Subcutaneous abdominal adipose tissue (tissue), 5 donors: ENCODE data around the gene GANAB.
"Not testable (repeated sequence)": the region's sequence is repeated elsewhere in the genome, so short reads cannot be mapped to it uniquely, and the experiment has no call there.

Experiments
- H3K27ac ChIP-seq: one replicate; pipeline ENCODE4 v1.7.0; 2013; ENCODE audit warnings: low read depth, mild to moderate bottlenecking, inconsistent platforms, low read length, moderate library complexity
- H3K27me3 ChIP-seq, 5 donors: one replicate each; pipeline ENCODE4 v1.7.0; 2013; ENCODE audit warnings: low read length in 5 of 5, inconsistent platforms in 1 of 5; ENCODE audit not compliant: control insufficient read depth in 5 of 5, insufficient read depth in 4 of 5
- H3K36me3 ChIP-seq, 5 donors: one replicate each; pipeline ENCODE4 v1.7.0; 2013; ENCODE audit warnings: low read length in 5 of 5; ENCODE audit not compliant: control insufficient read depth in 5 of 5, insufficient read depth in 5 of 5
- H3K4me1 ChIP-seq, 5 donors: one replicate each; pipeline ENCODE4 v1.7.0; 2013; ENCODE audit warnings: low read length in 5 of 5, mild to moderate bottlenecking in 3 of 5, moderate library complexity in 1 of 5; ENCODE audit not compliant: control insufficient read depth in 5 of 5, insufficient read depth in 5 of 5
- H3K4me3 ChIP-seq, 5 donors: one replicate each; pipeline ENCODE4 v1.7.0; 2013; ENCODE audit warnings: low read length in 5 of 5, low read depth in 1 of 5
- H3K9ac ChIP-seq, 5 donors: one replicate each; pipeline ENCODE4 v1.7.0; 2013; ENCODE audit warnings: low read length in 5 of 5, mild to moderate bottlenecking in 4 of 5, moderate library complexity in 3 of 5
- H3K9me3 ChIP-seq, 5 donors: one replicate each; pipeline ENCODE4 v1.7.0; 2013; ENCODE audit warnings: low read length in 5 of 5; ENCODE audit not compliant: control insufficient read depth in 5 of 5
- donor health status: healthy.
- donor health status: healthy.
- donor health status: healthy.
- donor health status: healthy.
- donor health status: healthy.

GANAB gene

DNA sequence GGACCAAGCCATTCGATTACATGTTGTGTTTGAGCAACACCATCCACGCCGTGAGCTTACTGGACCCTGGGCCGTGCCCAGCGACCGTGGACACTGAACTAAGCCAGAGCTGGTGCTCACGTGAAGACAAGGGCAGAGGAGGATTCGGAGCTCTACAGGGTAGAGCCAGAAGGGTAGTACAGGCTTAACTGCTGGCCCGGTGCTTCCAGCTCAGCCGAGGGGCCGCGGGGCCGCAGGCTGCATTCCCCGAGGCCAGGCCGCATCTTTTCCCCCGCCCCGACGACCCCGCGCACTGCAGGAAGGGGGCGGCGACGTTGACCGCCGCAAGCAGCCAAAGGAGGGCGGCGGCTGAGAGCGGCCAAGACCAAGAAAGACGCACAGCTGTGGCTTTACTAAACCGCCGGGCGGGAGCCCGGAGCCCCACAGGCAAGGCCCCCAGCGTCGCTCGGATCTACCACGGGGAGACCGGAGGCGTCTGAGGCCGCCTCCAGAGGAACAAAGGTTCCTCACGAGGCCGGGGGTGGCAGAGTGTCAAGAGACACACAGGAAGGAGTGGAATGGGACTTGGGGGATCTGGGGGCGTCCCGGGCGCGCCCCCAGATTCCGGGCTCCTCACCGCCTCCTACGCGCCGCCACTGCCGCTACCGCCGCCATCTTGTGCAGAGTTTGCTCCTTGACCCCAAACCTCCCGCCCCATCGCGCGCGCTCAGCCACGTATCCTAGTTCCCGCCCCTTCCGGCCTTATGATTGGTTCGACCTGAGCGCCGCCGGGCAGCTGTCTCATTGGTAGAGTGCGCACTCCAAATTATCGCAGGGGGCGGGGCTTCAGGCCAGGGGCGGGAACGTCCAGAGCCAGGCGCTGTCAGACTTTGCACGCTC lies at the start of gene GANAB:
Gene GANAB (minus strand): TSS at position 668 of the 879 bp plus-strand sequence. CDS start 14 bp downstream, at position 654.
- no peaks in the 10 kb centered on the region for H3K9me3 ChIP-seq
- H3K36me3 ChIP-seq = peaks cover 0 to 43% (median 34%) of the 10 kb centered on the region in 5 donors
- H3K4me1 ChIP-seq = peaks cover 4 to 31% (median 23%) of the 10 kb centered on the region in 5 donors
- H3K27ac ChIP-seq = peak within 1 kb of the TSS; percentile 96
- no peaks in the 10 kb centered on the region for H3K27me3 ChIP-seq
- peak within 1 kb of the TSS; percentile 94 to 99 (median 98) for H3K9ac ChIP-seq
- H3K4me3 ChIP-seq = peak within 1 kb of the TSS; percentile 87 to 95 (median 90)

DNA sequence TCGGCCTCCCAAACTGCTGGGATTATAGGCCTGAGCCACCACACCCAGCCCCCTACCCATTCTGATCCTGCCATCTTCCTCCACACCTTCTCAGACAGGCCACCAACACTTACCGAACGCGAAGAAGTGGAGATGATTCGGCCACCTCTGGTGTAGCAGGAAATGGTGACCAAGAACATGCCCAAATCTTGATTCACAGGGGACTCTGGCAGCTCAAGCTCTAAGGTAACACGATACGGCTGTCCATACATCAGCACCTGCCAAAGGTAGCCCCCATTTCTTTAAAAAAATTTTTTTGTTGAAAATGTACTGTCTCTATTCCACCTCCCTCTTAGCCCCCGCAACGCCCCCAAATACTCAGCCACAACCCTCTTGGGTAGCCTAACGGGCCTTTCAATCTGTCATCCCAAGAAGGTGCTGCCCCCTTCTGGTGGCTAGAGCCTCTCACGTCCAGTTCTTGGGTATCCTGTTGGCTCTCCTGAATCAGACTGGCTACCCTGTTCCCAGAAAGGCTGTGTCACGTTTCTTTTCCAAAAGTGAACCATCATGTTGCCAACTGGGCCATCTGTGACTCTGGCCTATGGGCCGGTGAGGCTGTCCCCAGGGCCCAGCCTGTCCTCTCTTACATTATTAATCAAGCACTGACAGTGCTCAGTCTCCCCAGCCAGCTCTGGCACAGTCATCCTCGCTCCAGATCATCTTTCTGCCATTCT lies 48.2 kb upstream of the GANAB start:
- Histone ChIP-seq H3K4me1 (peaks cover 7 to 19% (median 17%) of the 10 kb centered on the region in 5 donors), H3K36me3 (peaks cover 0 to 42% (median 27%) of the 10 kb centered on the region in 5 donors), H3K27ac (peak overlapping the region; percentile 60), H3K4me3 (no peak overlapping the region), H3K9ac (peak overlapping the region in 2 of 5 donors; percentile 14 to 66), H3K27me3 (no peaks in the 10 kb centered on the region), H3K9me3 (no peaks in the 10 kb centered on the region)

DNA sequence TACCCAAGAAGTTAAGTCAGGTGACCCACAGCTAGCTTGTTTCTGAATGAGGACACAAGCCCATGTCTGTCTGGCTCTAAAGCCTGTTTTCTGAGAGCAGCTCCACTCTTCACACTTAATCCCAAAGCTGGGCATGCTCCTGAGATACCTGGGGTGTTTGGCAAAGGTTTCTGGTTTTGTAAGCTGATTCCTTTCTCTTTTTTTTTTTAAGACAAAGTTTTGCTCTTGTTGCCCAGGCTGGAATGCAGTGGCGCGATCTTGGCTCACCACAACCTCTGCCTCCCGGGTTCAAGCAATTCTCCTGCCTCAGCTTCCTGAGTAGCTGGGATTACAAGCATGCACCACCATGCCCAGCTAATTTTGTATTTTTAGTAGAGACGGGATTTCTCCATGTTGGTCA lies 47.2 kb upstream of the GANAB start:
- peaks cover 0 to 42% (median 27%) of the 10 kb centered on the region in 5 donors for H3K36me3 ChIP-seq
- H3K27ac ChIP-seq, H3K4me3 ChIP-seq, H3K27me3 ChIP-seq, H3K9me3 ChIP-seq, H3K9ac ChIP-seq: not testable (repeated sequence)
- H3K4me1 ChIP-seq = peaks cover 10 to 28% (median 25%) of the 10 kb centered on the region in 5 donors

DNA sequence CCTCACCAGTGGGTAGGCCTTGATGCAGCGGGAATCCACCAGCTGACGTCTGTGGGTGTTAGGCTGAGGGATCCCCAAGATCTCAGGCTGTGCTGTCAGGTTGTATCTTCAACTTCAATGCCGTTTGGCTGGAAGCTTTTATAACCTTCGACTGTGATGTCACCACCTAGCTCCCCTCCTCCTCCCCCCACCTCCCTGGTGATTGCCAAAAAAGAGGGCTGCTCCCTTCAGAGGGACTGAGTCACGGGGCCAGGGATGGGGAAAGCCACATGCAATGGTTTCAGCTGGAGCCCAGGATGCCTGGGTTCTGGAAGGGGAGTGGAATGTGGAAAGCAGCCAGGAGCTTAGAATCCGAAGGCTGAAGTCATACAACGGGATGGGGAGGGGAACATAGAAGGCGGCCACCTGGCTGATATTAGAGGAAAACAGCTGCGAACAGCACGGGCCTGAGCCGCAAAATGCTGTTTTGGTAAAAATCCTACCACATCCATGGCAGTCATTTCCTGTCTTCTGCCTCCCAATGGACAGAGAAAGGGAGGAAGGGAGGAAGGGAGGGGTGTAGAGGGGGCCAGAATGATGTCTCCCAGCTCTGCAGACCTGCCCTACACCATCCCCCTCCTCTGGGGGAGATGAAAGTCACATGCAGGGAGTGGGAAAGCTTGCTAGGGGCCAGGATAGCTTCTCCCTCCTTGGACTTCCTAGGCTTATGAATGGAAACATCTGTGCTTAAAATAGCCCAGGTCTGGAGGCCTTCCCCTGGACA lies 43.2 kb upstream of the GANAB start, which contains the start of gene LRRN4CL:
Gene LRRN4CL (minus strand): TSS at position 110 of the 763 bp plus-strand sequence. CDS start 1,022 bp downstream, outside the sequence.
- peak within 1 kb of the TSS; percentile 1 to 62 (median 41) for H3K9ac ChIP-seq
- H3K4me1 ChIP-seq = peaks cover 10 to 34% (median 29%) of the 10 kb centered on the region in 5 donors

DNA sequence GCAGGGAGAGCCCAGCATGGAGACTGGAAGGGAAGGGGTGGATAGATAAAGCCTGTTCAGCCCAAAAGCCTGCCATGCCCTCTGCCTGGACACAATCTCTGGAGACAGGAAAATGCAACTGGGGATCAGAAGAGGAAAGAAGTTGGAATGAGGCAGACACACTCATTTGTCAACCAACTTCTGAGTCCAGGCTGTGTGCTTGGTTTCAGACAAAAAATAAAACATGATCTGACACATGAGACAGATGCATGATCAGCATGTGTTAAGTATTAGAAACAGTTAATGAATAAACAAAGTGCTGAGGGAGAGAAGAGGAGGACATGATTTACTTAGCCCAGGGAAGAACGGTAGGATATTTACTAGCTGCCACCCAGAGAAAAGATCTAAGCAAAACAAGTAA lies 42.1 kb upstream of the GANAB start:
- Histone ChIP-seq H3K36me3 (peaks cover 0 to 37% (median 26%) of the 10 kb centered on the region in 5 donors), H3K4me3 (peak overlapping the region; percentile 43 to 80 (median 59)), H3K4me1 (peaks cover 8 to 29% (median 26%) of the 10 kb centered on the region in 5 donors), H3K9ac (peak overlapping the region in 3 of 5 donors; percentile 25 to 62 (median 45)), H3K27me3 (no peaks in the 10 kb centered on the region), H3K9me3 (no peaks in the 10 kb centered on the region), H3K27ac (peak overlapping the region; percentile 69)

More for the DNA sequence above, 43.2 kb upstream of the GANAB start, which contains the start of gene LRRN4CL:
- H3K27ac ChIP-seq = peak within 1 kb of the TSS; percentile 69
- H3K9me3 ChIP-seq = no peaks in the 10 kb centered on the region
- no peaks in the 10 kb centered on the region for H3K27me3 ChIP-seq
- H3K36me3 ChIP-seq = peaks cover 0 to 38% (median 27%) of the 10 kb centered on the region in 5 donors
- peak within 1 kb of the TSS; percentile 50 to 80 (median 59) for H3K4me3 ChIP-seq

DNA sequence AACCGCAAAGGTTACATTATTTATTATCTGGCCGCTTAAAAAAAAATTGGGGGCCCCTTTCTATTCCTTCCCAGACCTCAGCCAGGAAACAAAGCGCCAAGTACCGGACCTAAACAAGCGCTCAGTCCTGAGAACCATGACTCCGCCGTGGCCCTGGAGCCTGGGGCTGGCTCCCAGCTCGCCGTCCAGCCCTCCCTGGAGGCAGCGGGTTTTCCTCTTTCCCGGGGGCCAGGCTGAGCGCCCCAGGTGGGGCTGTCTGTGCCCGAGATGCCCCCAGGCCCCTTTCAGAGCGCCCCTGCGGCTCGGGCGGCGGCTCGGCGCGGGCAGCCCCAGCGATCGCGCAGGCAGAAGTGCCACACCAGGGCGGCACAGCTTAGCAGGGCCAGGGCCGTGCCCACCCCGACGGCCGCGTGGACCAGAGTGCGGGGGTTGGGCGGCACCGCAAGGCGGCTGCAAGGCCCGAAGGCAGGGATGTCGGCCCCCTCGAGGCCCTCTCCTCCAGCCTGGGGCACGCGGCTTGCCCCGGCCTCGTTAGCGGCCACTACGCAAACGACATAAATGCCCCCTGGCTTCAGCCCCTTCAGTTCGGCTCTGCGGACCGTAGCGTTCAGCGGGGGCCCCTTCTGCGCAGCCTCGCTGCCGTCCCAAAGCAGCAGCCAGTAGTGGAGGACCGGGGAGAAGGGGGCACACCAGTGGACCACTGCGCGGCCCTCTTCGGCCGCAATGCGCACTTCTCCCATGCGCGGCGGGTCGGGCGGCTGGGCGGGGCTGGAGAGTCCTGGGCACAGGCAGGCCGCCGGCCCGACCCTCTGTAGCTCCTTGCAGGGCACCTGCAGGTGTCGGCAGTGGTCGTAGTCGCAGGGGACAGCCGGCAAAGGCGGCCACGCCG lies 41.3 kb upstream of the GANAB start:
- Histone ChIP-seq H3K4me3 (peak overlapping the region; percentile 43 to 80 (median 59)), H3K9me3 (no peaks in the 10 kb centered on the region), H3K27ac (peak overlapping the region; percentile 69), H3K36me3 (peaks cover 0 to 29% (median 21%) of the 10 kb centered on the region in 5 donors), H3K27me3 (no peaks in the 10 kb centered on the region), H3K4me1 (peaks cover 8 to 29% (median 26%) of the 10 kb centered on the region in 5 donors), H3K9ac (peak overlapping the region in 2 of 5 donors; percentile 25 to 62)

DNA sequence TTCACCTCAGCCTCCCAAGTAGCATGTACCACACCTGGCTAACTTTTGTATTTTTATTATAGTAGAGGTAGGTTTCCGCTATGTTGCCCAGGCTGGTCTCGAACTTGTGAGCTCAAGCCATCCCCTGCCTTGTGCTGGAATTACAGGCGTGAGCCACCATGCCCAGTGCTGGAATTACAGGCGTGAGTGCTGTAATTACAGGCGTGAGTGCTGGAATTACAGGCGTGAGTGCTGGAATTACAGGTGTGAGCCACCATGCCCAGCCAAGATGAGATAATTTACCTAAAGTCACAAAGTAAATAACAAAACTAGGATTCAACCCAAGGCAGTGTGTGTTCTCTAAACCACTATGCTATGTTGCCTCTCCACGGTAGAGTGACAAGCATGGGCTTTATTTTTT lies 36.1 kb upstream of the GANAB start:
- H3K27me3 ChIP-seq = no peaks in the 10 kb centered on the region
- no peak overlapping the region for H3K9ac ChIP-seq
- H3K36me3 ChIP-seq = peaks cover 0 to 5% (median 4%) of the 10 kb centered on the region in 5 donors
- no peak overlapping the region for H3K4me3 ChIP-seq
- H3K9me3 ChIP-seq = no peaks in the 10 kb centered on the region
- H3K4me1 ChIP-seq = peaks cover 10 to 31% (median 20%) of the 10 kb centered on the region in 5 donors
- no peak overlapping the region for H3K27ac ChIP-seq

DNA sequence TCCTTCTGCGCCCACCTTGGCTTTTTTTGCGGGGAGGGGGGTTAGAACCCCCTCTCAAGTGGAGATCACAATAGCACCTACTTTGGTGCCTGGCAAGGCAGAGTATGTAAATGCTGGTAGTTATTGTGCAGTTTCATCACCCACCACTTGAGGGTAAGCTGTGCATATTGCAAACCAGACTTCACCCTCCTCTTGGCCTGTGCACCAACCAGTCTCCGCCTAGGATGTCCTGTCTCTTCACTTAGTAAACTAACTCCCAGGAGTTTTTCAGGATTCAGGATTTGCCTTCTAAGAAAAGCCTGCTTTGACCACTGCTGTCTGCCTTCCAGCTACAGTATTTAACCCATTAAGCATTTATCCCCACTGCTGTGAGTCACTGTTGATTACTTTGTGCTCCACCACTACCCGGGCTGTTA lies 34.4 kb upstream of the GANAB start:
- Histone ChIP-seq H3K4me1 (peaks cover 10 to 35% (median 23%) of the 10 kb centered on the region in 5 donors), H3K9ac (peak overlapping the region in 1 of 5 donors; percentile 16), H3K27ac (peak overlapping the region; percentile 79), H3K4me3 (no peak overlapping the region), H3K36me3 (peaks cover 9 to 20% (median 19%) of the 10 kb centered on the region in 5 donors), H3K9me3 (no peaks in the 10 kb centered on the region), H3K27me3 (no peaks in the 10 kb centered on the region)
